Activated B cell treated with CpG ODN at 0.5 μM for 24 hours (primary cell): ENCODE data around the gene ANO6. TPM values are rescaled to one million over a fixed set of nuclear protein-coding genes. Genes with fewer than 3 reads are reported as not detected.

ENCODE experiments used
- ATAC-seq: fragments of 200-7000 bp; cut with Tn5 transposase; one replicate; pipeline ENCODE4 v1.10.0; 2021; ENCODE audit warnings: low read depth, mild to moderate bottlenecking, moderate library complexity
- CTCF ChIA-PET: fragments of 350-600 bp; sonication (Branson Sonifier 250); formaldehyde crosslinking; loops from one replicate; lab custom pipeline; 2021; ENCODE audit warnings: antibody characterized with exemption; lab: Charles Lee
- POLR2A ChIA-PET: fragments of 350-600 bp; sonication (Branson Sonifier 250); formaldehyde crosslinking; loops from one replicate; lab custom pipeline; 2021; ENCODE audit warnings: antibody characterized with exemption; lab: Charles Lee
- DNase-seq: peaks from one replicate; pipeline ENCODE4 v3.0.0; 2022
- H3K27ac Mint-ChIP-seq: one replicate; pipeline ENCODE4 v1.8.0; 2020; ENCODE audit warnings: mixed read lengths
- H3K27me3 Mint-ChIP-seq: one replicate; pipeline ENCODE4 v1.8.0; 2021; ENCODE audit warnings: mixed read lengths
- H3K36me3 Mint-ChIP-seq: one replicate; pipeline ENCODE4 v1.8.0; 2021; ENCODE audit warnings: low read depth, mixed read lengths
- H3K4me1 Mint-ChIP-seq: one replicate; pipeline ENCODE4 v1.8.0; 2021; ENCODE audit warnings: mixed read lengths
- H3K4me3 Mint-ChIP-seq: one replicate; pipeline ENCODE4 v1.8.0; 2020; ENCODE audit warnings: mild to moderate bottlenecking, mixed read lengths
- H3K9me3 Mint-ChIP-seq: one replicate; pipeline ENCODE4 v1.8.0; 2020; ENCODE audit warnings: mixed read lengths
- intact Hi-C: fragments of 100-400 bp; cut with micrococcal nuclease; formaldehyde crosslinking; loops from one replicate; pipeline ENCODE4 v1.15.1; 2024
- total RNA-seq: library from RNA; stranded (reverse); gene quantifications from 2 replicates; pipeline ENCODE4 v1.2.3, GENCODE V29; 2022
- TF ChIP-seq, protein P1 (sequence below): fragments of 200-600 bp; IDR thresholded peaks from one replicate; pipeline ENCODE4 v1.8.0; 2022; ENCODE audit warnings: antibody characterized with exemption, mild to moderate bottlenecking

ANO6 gene
- total RNA-seq, 1 donor from 2014 or later, result 16.3 TPM

DNA sequence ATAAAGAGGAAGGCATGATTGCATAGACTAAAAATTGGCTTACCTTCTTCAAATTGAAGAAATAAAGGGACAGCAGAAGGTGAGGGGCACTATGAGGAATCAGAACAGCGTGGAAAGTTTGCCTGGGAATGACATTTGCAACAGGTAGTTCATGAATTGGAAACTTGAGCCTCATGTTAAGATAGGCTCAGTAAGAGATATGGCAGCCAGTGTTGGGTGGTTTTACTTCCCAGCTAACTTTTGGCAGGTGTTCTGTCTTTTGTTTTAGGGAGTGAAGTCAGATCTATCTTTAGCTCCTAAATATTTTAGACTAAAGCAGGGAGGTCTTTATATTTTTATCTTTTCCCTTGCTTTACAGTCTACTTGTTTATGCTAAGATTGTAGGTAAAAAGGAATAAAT is 122.4 kb downstream of the ANO6 start:
- Mint-ChIP-seq H3K9me3 (no peaks in the 10 kb centered on the region), H3K4me3 (no peak overlapping the region), H3K36me3 (peaks cover 11% of the 10 kb centered on the region), H3K27ac (no peak overlapping the region), H3K27me3 (no peaks in the 10 kb centered on the region), H3K4me1 (no peaks in the 10 kb centered on the region)
- CTCF ChIA-PET, result no interaction called here
- TF ChIP-seq, protein P1, sequence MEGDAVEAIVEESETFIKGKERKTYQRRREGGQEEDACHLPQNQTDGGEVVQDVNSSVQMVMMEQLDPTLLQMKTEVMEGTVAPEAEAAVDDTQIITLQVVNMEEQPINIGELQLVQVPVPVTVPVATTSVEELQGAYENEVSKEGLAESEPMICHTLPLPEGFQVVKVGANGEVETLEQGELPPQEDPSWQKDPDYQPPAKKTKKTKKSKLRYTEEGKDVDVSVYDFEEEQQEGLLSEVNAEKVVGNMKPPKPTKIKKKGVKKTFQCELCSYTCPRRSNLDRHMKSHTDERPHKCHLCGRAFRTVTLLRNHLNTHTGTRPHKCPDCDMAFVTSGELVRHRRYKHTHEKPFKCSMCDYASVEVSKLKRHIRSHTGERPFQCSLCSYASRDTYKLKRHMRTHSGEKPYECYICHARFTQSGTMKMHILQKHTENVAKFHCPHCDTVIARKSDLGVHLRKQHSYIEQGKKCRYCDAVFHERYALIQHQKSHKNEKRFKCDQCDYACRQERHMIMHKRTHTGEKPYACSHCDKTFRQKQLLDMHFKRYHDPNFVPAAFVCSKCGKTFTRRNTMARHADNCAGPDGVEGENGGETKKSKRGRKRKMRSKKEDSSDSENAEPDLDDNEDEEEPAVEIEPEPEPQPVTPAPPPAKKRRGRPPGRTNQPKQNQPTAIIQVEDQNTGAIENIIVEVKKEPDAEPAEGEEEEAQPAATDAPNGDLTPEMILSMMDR, result no peak
- no peak for ATAC-seq
- POLR2A ChIA-PET, result no interaction called here
- intact Hi-C loops, result no loop called here
- DNase-seq, result no peak

GRCh38 chr12:45339035-45339434 is 123.1 kb downstream of the ANO6 start:
- H3K9me3 Mint-ChIP-seq, result no peaks in the 10 kb centered on the region

GRCh38 chr12:45342171-45342570 is 126.3 kb downstream of the ANO6 start:
- TF ChIP-seq, protein P1, result no peak
- intact Hi-C loops, result no loop called here
- Mint-ChIP-seq H3K4me1 (no peaks in the 10 kb centered on the region), H3K36me3 (peaks cover 22% of the 10 kb centered on the region), H3K4me3 (no peak overlapping the region), H3K27ac (no peak overlapping the region), H3K9me3 (no peaks in the 10 kb centered on the region), H3K27me3 (no peaks in the 10 kb centered on the region)
- DNase-seq, result no peak
- ATAC-seq, result no peak
- POLR2A ChIA-PET, result no interaction called here
- CTCF ChIA-PET, result no interaction called here

More at GRCh38 chr12:45339035-45339434, 123.1 kb downstream of the ANO6 start:
- TF ChIP-seq, protein P1, result no peak
- intact Hi-C loops, result no loop called here
- Mint-ChIP-seq H3K36me3 (peaks cover 13% of the 10 kb centered on the region), H3K4me1 (no peaks in the 10 kb centered on the region), H3K27ac (no peak overlapping the region), H3K27me3 (no peaks in the 10 kb centered on the region), H3K4me3 (no peak overlapping the region)
- DNase-seq (no peak), ATAC-seq (no peak)
- POLR2A ChIA-PET, result no interaction called here
- CTCF ChIA-PET, result interaction anchor here (0.7 kb wide), 1 partner anchor 24 kb away, joined by 3 read pairs; no protein-coding TSS in a partner anchor

GRCh38 chr12:45342848-45343247 is 127.0 kb downstream of the ANO6 start:
- Mint-ChIP-seq H3K4me1 (no peaks in the 10 kb centered on the region), H3K27ac (no peak overlapping the region), H3K9me3 (no peaks in the 10 kb centered on the region), H3K36me3 (peaks cover 23% of the 10 kb centered on the region), H3K4me3 (no peak overlapping the region), H3K27me3 (no peaks in the 10 kb centered on the region)
- no peak for DNase-seq
- ChIA-PET POLR2A (no interaction called here), CTCF (no interaction called here)
- intact Hi-C loops, result no loop called here
- TF ChIP-seq, protein P1, result no peak
- no peak for ATAC-seq

- CTCF ChIA-PET, result no interaction called here
- no peaks in the 10 kb centered on the region for H3K4me1 Mint-ChIP-seq
- H3K27ac Mint-ChIP-seq, result no peak overlapping the region
- H3K9me3 Mint-ChIP-seq, result no peaks in the 10 kb centered on the region
- H3K27me3 Mint-ChIP-seq, result no peaks in the 10 kb centered on the region
- no peak for ATAC-seq
- DNase-seq, result no peak
- TF ChIP-seq, protein P1, result no peak
- POLR2A ChIA-PET, result no interaction called here
- H3K36me3 Mint-ChIP-seq, result peaks cover 29% of the 10 kb centered on the region
- no peak overlapping the region for H3K4me3 Mint-ChIP-seq
- intact Hi-C loops, result no loop called here
Measured at GRCh38 chr12:45343269-45344051, 127.6 kb downstream of the ANO6 start.
